GM23248 (cell line): ENCODE data around the gene FLAD1.

Experiments used
- EZH2 ChIP-seq: fragments of 200-600 bp; sonication (generic); IDR thresholded peaks from 2 replicates; pipeline ENCODE4 v1.6.1; 2018; ENCODE audit warnings: antibody characterized with exemption, mild to moderate bottlenecking; ENCODE audit not compliant: insufficient read depth, poor library complexity, severe bottlenecking
- EZH2phosphoT487 ChIP-seq: fragments of 200-600 bp; sonication (generic); IDR thresholded peaks from 2 replicates; pipeline ENCODE4 v1.6.1; 2018; ENCODE audit warnings: antibody characterized with exemption, moderate library complexity, mild to moderate bottlenecking, low read depth; ENCODE audit not compliant: insufficient read depth

GRCh38 chr1:154988058-154988954 is 5.2 kb downstream of the FLAD1 start:
- TF ChIP-seq EZH2phosphoT487 (no peak), EZH2 (no peak)
